CD4-positive, alpha-beta T cell treated with Interleukin-17A for 1 hour (primary cell): Measurements from ENCODE around the gene LYZL4.

Experiments
- DNase-seq: peaks from one replicate; pipeline ENCODE4 v3.0.0-alpha.2; 2020

The LYZL4 gene, protein sequence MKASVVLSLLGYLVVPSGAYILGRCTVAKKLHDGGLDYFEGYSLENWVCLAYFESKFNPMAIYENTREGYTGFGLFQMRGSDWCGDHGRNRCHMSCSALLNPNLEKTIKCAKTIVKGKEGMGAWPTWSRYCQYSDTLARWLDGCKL

GRCh38 chr3:42410370-42411131, at the start of gene LYZL4:
TSS of gene LYZL4 (minus strand) at chr3:42410610. CDS start at chr3:42407251, 3,359 bp downstream.
- DNase-seq: no peak

GRCh38 chr3:42459151-42459550, 48.7 kb upstream of the LYZL4 start:
- no peak for DNase-seq

GRCh38 chr3:42456211-42456610, 45.8 kb upstream of the LYZL4 start:
- DNase-seq: no peak

DNA sequence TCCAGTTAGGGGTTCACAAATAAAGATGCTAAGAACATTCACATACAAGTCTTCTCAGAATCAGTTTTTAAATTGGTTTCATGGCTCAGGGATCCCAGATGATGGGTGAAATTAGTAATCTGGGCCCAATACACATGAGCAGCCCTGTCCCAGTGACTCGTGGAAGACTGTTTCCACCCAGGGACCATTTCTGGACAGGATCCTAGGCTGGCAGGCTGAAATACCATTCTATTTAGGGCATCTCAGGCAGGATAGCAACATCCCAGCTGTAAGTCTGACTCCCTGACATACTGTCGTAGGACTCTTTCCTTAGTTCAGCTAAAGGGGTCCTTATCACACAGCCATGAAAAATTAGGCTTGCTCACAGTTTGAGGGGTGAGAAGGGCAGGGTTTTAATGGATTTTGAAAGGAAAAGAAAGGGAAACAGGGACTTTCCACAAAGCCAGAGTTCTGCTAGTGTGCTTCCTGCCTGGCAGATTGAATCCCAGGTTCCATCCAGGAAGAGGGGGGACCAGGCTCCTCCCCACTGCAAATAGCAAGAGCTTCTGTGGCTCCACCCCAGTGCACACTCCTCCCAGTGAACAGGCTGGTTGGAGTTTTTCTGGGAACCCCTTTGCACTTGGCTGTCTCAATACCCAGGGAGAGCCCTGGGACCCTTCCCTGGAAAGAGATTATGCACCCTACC, 41.3 kb upstream of the LYZL4 start:
- DNase-seq: no peak

- DNase-seq: no peak
Observed at GRCh38 chr3:42451116-42451515, 40.7 kb upstream of the LYZL4 start.

GRCh38 chr3:42450567-42450966, 40.2 kb upstream of the LYZL4 start:
- no peak for DNase-seq

DNA sequence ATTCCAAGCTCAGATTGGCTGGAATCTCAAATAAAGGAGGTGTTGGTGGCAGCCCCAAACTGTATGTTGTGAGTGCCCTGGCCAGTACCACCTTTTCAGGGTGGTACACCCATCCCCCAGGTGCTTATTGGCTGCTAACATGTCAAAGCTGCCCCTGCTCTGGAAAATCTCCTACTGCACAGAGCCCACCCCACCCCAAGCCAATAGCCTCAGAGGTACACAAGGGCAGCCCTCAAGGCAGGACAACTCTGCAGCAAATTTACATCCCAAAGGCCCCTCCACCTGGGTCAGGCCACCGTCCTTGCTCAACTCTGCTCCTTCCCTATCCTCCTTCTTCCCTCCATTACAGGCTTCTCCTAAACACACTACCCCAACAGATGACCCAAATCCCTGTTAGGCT, 37.1 kb upstream of the LYZL4 start:
- DNase-seq: no peak

GRCh38 chr3:42446111-42447050, 36.0 kb upstream of the LYZL4 start:
- DNase-seq: no peak

DNA sequence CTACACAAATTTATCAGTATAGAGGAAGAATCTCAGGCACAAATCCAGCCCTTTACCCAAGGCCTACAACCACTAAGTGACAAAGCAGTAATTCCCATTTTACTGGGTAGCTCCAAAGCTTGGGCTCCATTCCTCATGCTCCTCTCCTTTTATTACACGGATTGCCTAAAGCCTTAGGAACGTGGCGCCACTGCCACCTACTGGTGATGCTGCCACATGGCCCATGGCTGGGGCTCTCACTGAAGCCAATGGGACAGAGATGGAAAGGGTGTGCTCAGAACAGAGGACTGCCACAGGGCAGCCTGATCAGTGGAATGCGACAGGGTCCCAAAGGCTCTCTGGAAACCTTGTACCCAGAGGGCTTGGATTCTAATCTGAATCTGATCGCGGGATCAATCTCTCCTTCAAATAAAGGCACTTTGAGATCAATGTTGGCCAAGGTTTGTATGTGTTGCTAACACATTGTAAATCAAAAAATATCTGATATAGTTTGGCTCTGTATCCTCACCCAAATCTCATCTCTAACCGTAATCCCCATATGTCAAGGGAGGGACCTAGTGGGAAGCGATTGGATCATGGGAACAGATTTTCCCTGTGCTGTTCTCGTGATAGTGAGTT, 33.5 kb upstream of the LYZL4 start:
- DNase-seq: peak; percentile 69

- no peak for DNase-seq
Observed at GRCh38 chr3:42443292-42443691, 32.9 kb upstream of the LYZL4 start.

GRCh38 chr3:42442640-42443039, 32.2 kb upstream of the LYZL4 start:
- DNase-seq: no peak

- DNase-seq: no peak
Observed at GRCh38 chr3:42441791-42442190, 31.4 kb upstream of the LYZL4 start.

DNA sequence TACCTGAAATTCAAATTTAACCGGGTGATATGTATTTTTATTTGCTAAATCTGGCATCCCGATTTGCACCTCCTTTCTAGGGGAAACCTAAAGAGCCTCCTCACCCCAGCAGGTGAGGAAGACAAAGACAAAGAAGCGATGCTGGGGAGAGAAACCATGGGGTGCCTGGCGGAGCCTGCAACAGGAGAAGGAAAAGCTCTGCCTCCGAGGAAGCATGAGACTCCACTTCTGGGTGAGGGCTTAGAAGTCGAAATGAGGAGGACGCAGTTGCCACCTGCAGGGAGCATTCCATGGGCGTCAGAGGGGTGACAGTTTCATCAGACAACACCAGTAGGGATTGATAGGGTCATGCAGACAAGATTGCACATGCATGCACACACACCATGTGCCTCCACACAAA, 30.5 kb upstream of the LYZL4 start:
- no peak for DNase-seq

DNA sequence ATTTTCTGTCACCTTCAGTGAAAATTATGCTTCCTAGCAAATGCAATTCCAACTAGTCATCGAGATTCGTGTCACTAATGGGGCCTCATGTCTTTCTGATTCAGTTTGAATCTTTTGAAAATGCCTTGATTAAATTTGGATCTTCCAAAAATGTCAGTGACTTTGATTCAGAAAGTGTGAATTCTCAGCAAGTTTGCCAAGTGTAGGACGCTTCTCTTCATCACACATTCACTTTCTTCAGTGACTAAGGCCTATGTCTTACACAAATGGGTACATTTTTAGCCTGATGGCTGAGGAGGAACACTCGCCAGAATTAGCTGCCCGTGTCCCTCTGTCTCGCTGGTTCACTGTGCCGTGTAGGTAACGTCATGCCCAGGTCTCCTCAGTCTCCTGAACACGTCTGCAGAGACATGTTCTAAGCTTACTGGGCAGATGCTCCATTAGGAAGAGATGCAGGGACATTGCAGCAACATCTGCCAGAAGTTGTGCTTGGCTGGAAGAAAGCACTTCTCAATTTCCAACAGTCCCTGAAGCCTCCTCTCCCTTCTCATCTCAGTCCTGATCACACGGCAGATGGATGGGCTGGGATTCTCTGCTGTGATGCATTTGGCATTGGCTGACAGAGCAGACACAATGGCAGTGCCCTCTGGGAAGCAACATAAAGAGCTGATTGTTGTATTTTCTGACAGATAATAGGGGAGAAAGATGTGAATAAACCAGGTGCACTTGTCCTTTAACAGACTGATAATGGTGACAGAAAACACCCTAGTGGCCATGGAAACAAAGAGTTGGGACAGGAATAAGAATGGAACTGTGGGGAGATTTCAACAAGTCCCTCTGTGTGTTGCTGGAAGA, 29.1 kb upstream of the LYZL4 start:
- no peak for DNase-seq

DNA sequence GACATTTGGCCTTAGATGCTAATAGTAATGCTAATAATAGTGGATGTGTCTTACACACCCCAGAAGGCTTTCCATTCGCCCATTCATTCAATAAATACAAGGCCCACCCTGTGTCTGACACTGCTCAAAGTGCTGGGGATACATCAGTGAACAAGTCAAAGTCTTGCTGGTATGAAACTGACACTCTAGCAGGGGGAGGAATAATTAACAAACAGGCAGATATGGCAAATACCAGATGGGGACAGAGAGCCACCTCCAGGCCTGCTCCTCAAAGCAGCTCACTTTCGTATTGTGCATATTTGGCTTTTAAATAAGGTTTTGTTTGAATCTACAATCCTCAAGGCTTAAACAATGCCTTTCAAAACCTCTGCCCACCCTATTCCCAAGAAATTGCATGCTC, 28.3 kb upstream of the LYZL4 start:
- DNase-seq: no peak

GRCh38 chr3:42438193-42438592, 27.8 kb upstream of the LYZL4 start:
- DNase-seq: no peak

- no peak for DNase-seq
Observed at GRCh38 chr3:42434777-42435380, 24.5 kb upstream of the LYZL4 start.

DNA sequence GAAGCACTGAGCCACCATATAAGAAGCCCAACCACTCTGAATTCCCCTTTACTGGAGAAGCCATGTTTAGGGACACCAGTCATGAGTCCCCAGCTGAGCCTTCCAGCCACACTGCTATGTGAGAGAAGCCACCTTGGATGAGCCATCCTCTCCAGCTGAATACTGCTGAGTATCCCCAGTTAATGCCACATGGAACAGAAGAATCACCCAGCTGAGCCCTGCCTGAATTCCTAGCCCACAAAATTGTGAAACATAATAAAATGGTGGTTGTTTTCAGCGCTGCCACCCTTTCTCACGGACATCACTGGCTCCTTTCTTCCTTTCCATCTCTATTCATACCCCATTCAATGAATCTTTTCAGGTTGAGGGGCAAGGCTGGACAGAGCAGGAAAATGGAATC, 22.1 kb upstream of the LYZL4 start:
- DNase-seq: no peak

GRCh38 chr3:42430781-42431532, 20.5 kb upstream of the LYZL4 start:
- no peak for DNase-seq

DNA sequence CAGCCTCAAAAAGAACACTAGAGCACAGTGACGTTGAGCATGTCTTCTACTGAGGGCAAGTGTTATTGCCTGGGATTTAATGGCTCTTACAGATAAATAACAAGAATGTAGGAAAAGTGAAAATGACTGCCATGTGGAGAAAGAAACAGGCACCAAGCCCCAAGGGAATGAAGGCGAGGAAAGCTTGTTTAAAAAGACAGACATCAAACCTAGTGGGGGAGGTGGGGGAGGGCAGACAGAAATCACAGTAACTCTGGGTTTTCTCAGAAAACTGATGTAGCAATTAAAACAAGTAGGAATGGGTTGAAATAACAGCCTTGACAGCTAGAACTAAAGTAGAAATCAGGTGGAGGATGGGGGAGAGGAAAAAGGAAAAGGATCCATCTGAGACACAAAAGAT, 18.4 kb upstream of the LYZL4 start:
- DNase-seq: no peak
